ENCODE results near the gene EIPR1.

The EIPR1 gene

DNA sequence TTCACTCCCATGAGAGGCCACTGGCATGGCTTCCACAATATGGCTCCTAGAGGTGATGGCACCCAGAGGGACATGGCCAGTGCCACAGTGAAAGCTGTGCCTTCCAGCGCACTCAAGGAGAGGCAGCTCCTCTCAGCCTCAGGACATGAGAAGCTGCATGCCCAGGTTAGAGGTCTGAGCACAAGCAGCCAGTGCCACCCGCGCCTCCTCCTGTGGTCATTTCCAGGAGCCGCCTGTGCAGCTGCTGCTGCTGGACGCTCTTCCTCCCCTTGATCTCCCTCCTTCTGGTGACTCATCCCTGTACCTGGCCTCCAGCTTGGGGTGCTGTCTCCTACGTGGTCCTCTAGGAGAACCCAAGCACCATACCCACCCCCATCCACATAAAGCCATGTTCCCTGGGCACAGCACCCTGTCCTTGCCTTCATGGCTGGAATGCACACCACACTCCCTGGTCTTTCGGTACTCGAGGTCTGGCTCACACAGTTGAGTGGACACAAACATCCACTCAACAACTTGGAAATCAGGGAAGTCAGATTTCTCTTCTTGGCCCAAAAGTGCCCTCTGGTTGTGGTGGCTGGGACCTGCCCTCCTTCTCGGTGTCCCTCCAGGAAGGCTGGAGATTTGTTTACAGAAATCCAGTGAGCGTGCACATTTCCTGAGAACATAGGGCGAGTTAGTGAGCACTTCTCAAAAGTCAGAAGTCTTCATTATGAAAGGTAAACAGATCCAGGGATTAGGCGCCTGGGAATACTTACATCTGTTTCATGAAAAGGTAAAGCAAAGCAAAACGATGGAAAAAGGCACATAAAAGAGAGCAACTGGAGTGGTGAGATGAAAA is 96.7 kb downstream of the EIPR1 start:
- no peaks in the 10 kb centered on the region for H3K27me3 ChIP-seq (ENCODE audit: control insufficient read depth in 1 of 2, insufficient read depth in 2 of 2, low read length in 2 of 2)
- no peak overlapping the region for H3K4me3 ChIP-seq (ENCODE audit: low read depth in 1 of 2, low read length in 2 of 2)
- no peaks in the 10 kb centered on the region for H3K36me3 ChIP-seq (ENCODE audit: insufficient read depth, low read length)
- H3K27ac ChIP-seq (ENCODE audit: low read depth, low read length) = no peak overlapping the region
- H3K9me3 ChIP-seq (ENCODE audit: low read length) = no peaks in the 10 kb centered on the region
- no peak overlapping the region for H3K9ac ChIP-seq (ENCODE audit: low read length)
- H3K4me1 ChIP-seq (ENCODE audit: insufficient read depth, low read length) = peaks cover 7% of the 10 kb centered on the region

DNA sequence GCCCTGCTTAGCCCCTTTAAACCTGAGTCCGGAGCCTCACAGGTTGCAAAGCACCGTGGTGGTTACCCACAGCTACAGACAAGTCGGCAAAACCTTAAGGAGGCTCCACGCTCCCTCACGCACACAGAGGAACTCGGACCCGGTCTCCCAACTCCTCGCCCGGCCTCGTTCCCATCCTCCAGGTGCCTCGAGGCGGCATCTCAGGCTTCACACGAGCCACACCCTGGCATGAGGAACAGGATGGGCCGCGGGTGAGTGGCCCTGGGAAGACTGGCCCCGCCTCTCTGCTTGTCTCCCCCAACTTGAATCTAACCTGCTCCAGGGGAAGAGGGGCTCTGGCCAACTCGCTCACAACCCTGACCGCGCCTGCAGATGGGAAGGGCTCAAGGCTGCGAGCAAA is 97.4 kb downstream of the EIPR1 start:
- Histone ChIP-seq H3K27me3 (ENCODE audit: control insufficient read depth in 1 of 2, insufficient read depth in 2 of 2, low read length in 2 of 2) (no peaks in the 10 kb centered on the region), H3K4me3 (ENCODE audit: low read depth in 1 of 2, low read length in 2 of 2) (no peak overlapping the region), H3K9me3 (ENCODE audit: low read length) (no peaks in the 10 kb centered on the region), H3K4me1 (ENCODE audit: insufficient read depth, low read length) (peaks cover 7% of the 10 kb centered on the region), H3K36me3 (ENCODE audit: insufficient read depth, low read length) (no peaks in the 10 kb centered on the region), H3K9ac (ENCODE audit: low read length) (no peak overlapping the region), H3K27ac (ENCODE audit: low read depth, low read length) (no peak overlapping the region)

DNA sequence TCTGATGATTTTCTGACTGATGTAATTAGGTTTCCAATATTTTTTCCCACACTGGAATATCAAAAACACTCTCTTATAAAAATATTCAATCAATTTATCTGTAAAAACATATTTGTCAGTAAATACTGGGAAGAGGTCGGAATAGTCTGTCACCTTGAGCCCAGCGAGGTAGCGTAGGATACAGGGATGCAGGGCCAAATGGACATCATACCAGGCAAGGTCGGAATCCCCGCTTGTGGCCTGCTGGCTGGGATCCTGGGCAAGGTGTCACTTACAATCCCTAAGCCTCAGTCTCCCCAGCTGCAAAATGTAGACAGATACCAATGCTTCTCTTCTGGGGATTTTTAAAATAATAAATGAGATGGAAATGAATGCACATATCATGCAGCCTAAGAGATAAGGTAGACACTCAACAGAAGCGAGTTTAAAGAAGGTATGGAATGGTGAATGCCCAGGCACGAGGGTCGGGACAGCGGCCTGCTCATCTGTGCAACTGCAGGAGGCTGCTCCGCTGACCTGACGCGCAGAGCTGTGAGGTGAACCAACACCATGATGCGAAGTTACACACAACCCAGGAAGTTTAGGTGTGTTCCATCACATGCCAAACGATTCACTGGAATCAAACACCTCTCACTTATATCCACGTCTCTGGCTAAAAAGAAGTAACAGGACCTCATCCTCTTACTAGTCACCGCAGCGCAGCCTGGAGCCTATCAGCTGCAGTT is 98.2 kb downstream of the EIPR1 start:
- no peak overlapping the region for H3K27ac ChIP-seq (ENCODE audit: low read depth, low read length)
- peaks cover 7% of the 10 kb centered on the region for H3K4me1 ChIP-seq (ENCODE audit: insufficient read depth, low read length)
- H3K9me3 ChIP-seq (ENCODE audit: low read length) = no peaks in the 10 kb centered on the region
- H3K27me3 ChIP-seq (ENCODE audit: control insufficient read depth in 1 of 2, insufficient read depth in 2 of 2, low read length in 2 of 2) = no peaks in the 10 kb centered on the region
- H3K36me3 ChIP-seq (ENCODE audit: insufficient read depth, low read length) = no peaks in the 10 kb centered on the region
- no peak overlapping the region for H3K4me3 ChIP-seq (ENCODE audit: low read depth in 1 of 2, low read length in 2 of 2)
- H3K9ac ChIP-seq (ENCODE audit: low read length) = no peak overlapping the region

DNA sequence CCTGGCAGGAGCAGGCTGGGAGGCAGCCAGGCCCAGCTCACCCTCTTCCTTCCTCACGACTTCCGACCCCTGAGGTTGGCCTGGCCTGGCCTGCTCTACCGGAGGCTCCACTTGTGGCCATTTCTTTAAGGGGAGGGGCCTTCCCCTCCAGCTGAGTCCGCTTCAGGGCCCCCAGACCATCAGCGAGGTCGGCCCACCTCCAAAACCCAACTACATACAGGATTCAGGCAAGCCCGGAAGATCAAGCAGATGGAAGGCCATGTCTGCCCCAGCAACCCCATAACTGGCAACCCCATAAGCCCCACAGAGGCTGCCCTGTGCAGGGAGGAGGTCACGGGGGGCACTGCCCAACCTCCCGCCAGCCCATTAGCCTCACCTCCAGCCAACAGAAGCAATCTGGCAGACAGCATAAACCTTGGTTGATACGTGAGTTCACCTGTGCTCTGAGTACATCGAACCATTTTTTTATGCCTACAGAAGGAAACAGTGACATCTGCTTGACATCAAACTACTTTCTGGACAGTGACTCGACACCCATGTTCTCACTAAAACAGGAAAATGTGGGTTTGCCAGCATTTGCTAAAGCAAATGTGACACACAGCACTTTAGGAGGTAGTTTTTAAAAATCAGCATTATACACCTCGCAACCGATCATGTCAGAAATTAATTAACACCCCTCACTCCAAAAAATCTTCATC is 98.9 kb downstream of the EIPR1 start:
- Histone ChIP-seq H3K27ac (ENCODE audit: low read depth, low read length) (no peak overlapping the region), H3K27me3 (ENCODE audit: control insufficient read depth in 1 of 2, insufficient read depth in 2 of 2, low read length in 2 of 2) (no peaks in the 10 kb centered on the region)

GRCh38 chr2:3277748-3278520 is 99.7 kb downstream of the EIPR1 start:
- Histone ChIP-seq H3K4me3 (ENCODE audit: low read depth in 1 of 2, low read length in 2 of 2) (no peak overlapping the region), H3K9ac (ENCODE audit: low read length) (no peak overlapping the region), H3K9me3 (ENCODE audit: low read length) (no peaks in the 10 kb centered on the region), H3K27me3 (ENCODE audit: control insufficient read depth in 1 of 2, insufficient read depth in 2 of 2, low read length in 2 of 2) (no peaks in the 10 kb centered on the region), H3K27ac (ENCODE audit: low read depth, low read length) (no peak overlapping the region), H3K4me1 (ENCODE audit: insufficient read depth, low read length) (peaks cover 3% of the 10 kb centered on the region), H3K36me3 (ENCODE audit: insufficient read depth, low read length) (no peaks in the 10 kb centered on the region)

More for the DNA sequence above, 98.9 kb downstream of the EIPR1 start:
- Histone ChIP-seq H3K4me3 (ENCODE audit: low read depth in 1 of 2, low read length in 2 of 2) (no peak overlapping the region), H3K36me3 (ENCODE audit: insufficient read depth, low read length) (no peaks in the 10 kb centered on the region), H3K4me1 (ENCODE audit: insufficient read depth, low read length) (peaks cover 7% of the 10 kb centered on the region), H3K9me3 (ENCODE audit: low read length) (no peaks in the 10 kb centered on the region), H3K9ac (ENCODE audit: low read length) (no peak overlapping the region)

DNA sequence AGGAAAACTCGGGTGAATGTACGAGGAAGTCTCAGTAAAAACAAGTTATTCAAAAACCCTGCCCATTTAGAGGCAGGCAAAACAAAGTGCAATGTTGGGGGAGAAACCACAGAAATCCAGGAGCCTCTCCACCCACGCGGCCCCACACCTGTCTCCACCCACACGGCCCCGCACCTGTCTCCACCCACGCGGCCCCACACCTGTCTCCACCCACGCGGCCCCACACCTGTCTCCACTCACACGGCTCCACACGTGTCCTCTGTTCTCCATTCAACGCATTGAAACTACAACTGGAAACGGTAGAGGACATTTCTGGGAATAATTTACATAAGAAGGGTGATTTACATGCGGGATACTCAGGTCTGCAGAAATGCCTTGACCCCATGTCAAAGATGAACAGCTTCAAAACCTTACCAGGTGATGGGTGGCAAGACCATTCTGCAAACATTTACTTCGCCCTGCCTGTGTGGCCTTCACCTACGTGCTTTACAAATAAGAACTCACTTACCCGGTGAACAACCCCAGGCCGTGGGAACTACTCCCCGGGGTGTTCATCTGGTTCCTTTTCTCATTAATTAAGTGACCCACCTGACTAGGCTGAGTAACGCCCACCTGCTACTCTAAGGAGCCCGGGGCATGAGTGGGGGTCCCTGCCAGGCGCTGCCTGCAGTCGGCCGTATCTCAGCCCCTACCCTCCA is 100.4 kb downstream of the EIPR1 start:
- Histone ChIP-seq H3K4me1 (ENCODE audit: insufficient read depth, low read length) (no peaks in the 10 kb centered on the region), H3K36me3 (ENCODE audit: insufficient read depth, low read length) (no peaks in the 10 kb centered on the region), H3K4me3 (ENCODE audit: low read depth in 1 of 2, low read length in 2 of 2) (no peak overlapping the region), H3K27me3 (ENCODE audit: control insufficient read depth in 1 of 2, insufficient read depth in 2 of 2, low read length in 2 of 2) (no peaks in the 10 kb centered on the region), H3K9ac (ENCODE audit: low read length) (no peak overlapping the region), H3K27ac (ENCODE audit: low read depth, low read length) (no peak overlapping the region), H3K9me3 (ENCODE audit: low read length) (no peaks in the 10 kb centered on the region)

- H3K4me1 ChIP-seq (ENCODE audit: insufficient read depth, low read length) = no peaks in the 10 kb centered on the region
- no peaks in the 10 kb centered on the region for H3K9me3 ChIP-seq (ENCODE audit: low read length)
- no peaks in the 10 kb centered on the region for H3K27me3 ChIP-seq (ENCODE audit: control insufficient read depth in 1 of 2, insufficient read depth in 2 of 2, low read length in 2 of 2)
- no peak overlapping the region for H3K27ac ChIP-seq (ENCODE audit: low read depth, low read length)
- no peak overlapping the region for H3K4me3 ChIP-seq (ENCODE audit: low read depth in 1 of 2, low read length in 2 of 2)
- no peak overlapping the region for H3K9ac ChIP-seq (ENCODE audit: low read length)
- H3K36me3 ChIP-seq (ENCODE audit: insufficient read depth, low read length) = no peaks in the 10 kb centered on the region
Measured at GRCh38 chr2:3272761-3273160, 104.9 kb downstream of the EIPR1 start.

- no peak overlapping the region for H3K27ac ChIP-seq (ENCODE audit: low read depth, low read length)
- no peaks in the 10 kb centered on the region for H3K36me3 ChIP-seq (ENCODE audit: insufficient read depth, low read length)
- no peak overlapping the region for H3K9ac ChIP-seq (ENCODE audit: low read length)
- no peaks in the 10 kb centered on the region for H3K27me3 ChIP-seq (ENCODE audit: control insufficient read depth in 1 of 2, insufficient read depth in 2 of 2, low read length in 2 of 2)
- no peak overlapping the region for H3K4me3 ChIP-seq (ENCODE audit: low read depth in 1 of 2, low read length in 2 of 2)
- no peaks in the 10 kb centered on the region for H3K9me3 ChIP-seq (ENCODE audit: low read length)
- no peaks in the 10 kb centered on the region for H3K4me1 ChIP-seq (ENCODE audit: insufficient read depth, low read length)
Measured at GRCh38 chr2:3270095-3270478, 107.5 kb downstream of the EIPR1 start.

DNA sequence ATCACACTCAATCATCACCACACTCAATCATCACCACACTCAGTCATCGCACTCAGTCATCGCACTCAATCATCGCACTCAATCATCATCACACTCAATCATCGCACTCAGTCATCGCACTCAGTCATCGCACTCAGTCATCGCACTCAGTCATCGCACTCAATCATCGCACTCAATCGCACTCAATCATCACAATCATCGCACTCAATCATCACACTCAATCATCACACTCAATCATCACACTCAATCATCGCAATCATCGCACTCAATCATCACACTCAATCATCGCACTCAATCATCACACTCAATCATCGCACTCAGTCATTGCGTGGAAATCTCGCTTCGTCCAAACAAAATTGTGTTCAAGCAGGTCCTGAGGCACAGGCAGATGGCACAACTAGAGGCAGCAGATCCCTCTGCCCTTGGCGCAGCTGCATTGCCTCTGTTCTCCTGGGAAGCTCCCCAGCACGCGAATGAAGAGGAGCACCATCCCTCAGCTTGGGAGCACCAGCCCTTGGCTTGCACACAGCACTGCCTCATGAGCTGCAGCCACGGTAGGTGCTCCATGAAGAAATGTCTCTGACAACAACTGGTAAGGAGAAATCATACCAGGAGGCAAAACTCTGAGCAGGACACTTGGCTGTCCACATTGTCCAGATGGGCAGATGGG is 108.1 kb downstream of the EIPR1 start:
- Histone ChIP-seq H3K36me3 (ENCODE audit: insufficient read depth, low read length) (no peaks in the 10 kb centered on the region), H3K9me3 (ENCODE audit: low read length) (no peaks in the 10 kb centered on the region), H3K4me1 (ENCODE audit: insufficient read depth, low read length) (no peaks in the 10 kb centered on the region), H3K4me3 (ENCODE audit: low read depth in 1 of 2, low read length in 2 of 2) (no peak overlapping the region), H3K27ac (ENCODE audit: low read depth, low read length) (no peak overlapping the region), H3K9ac (ENCODE audit: low read length) (no peak overlapping the region), H3K27me3 (ENCODE audit: control insufficient read depth in 1 of 2, insufficient read depth in 2 of 2, low read length in 2 of 2) (no peaks in the 10 kb centered on the region)

DNA sequence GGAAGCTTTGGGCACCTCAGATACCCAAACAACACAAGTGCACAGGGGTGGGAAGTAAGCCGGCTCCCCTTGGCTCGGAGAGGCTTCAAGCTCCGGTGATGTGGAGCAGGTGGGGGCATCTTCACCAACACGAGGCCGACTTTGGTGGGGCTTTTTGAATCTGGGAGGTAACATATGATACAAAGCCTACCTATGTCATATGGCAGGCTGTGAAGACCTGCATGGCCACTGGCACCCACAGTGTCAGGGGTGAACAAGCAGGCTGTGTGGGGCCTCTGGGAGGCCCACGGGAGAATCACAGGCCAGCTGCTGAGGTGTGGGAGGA is 109.0 kb downstream of the EIPR1 start:
- no peaks in the 10 kb centered on the region for H3K9me3 ChIP-seq (ENCODE audit: low read length)

More for the DNA sequence above, 109.0 kb downstream of the EIPR1 start:
- no peaks in the 10 kb centered on the region for H3K36me3 ChIP-seq (ENCODE audit: insufficient read depth, low read length)
- no peak overlapping the region for H3K27ac ChIP-seq (ENCODE audit: low read depth, low read length)
- H3K9ac ChIP-seq (ENCODE audit: low read length) = no peak overlapping the region
- no peaks in the 10 kb centered on the region for H3K27me3 ChIP-seq (ENCODE audit: control insufficient read depth in 1 of 2, insufficient read depth in 2 of 2, low read length in 2 of 2)
- no peaks in the 10 kb centered on the region for H3K4me1 ChIP-seq (ENCODE audit: insufficient read depth, low read length)
- no peak overlapping the region for H3K4me3 ChIP-seq (ENCODE audit: low read depth in 1 of 2, low read length in 2 of 2)

Measured in muscle layer of colon (tissue), 2 donors.